HCT116 (cell line): Measurements from ENCODE around the gene ATG2B. TPM values are rescaled to one million over a fixed set of nuclear protein-coding genes. Genes with fewer than 3 reads are reported as not detected.

ENCODE experiments used
- ATAC-seq: fragments of 200-7000 bp; cut with Tn5 transposase; 2 replicates; pipeline ENCODE4 v1.9.1; 2020; ENCODE audit warnings: mild to moderate bottlenecking, moderate library complexity
- BruUV-seq: library from RNA; stranded (reverse); fragments of 400-500 nt; replicated peaks from 2 replicates; lab custom pipeline; 2021; lab: Mats Ljungman, UMichigan
- CTCF ChIA-PET: fragments of 300-600 bp; sonication (Branson Sonifier 250); formaldehyde crosslinking; loops from one replicate; lab custom pipeline; 2021; ENCODE audit warnings: antibody characterized with exemption; lab: Charles Lee
- POLR2A ChIA-PET: fragments of 300-600, 350-600 bp; sonication (Branson Sonifier 250); formaldehyde crosslinking; loops from one replicate; lab custom pipeline; 2021; ENCODE audit warnings: antibody characterized with exemption; lab: Charles Lee
- RAD21 ChIA-PET, 2 experiments: fragments of 300-600 bp; sonication (Branson Sonifier 250); formaldehyde crosslinking; loops; one replicate each; lab custom pipeline; 2023; ENCODE audit warnings: low total read pairs in 2 of 2; ENCODE audit not compliant: uncharacterized antibody in 2 of 2, unreplicated experiment in 2 of 2, low non-redundant PET in 1 of 2; lab: Charles Lee
- DNase-seq: peaks from one replicate; pipeline ENCODE4 v3.0.0-alpha.2; 2010; ENCODE audit warnings: low read depth, low spot score
- H2AFZ ChIP-seq: fragments of 200-600 bp; shearing (Covaris generic), sonication (generic); 2 replicates; pipeline ENCODE4 v1.6.1; 2017; ENCODE audit warnings: low read depth, mixed run types, mixed read lengths, antibody characterized with exemption, low read length; ENCODE audit not compliant: poor library complexity, severe bottlenecking
- H3K27ac ChIP-seq: 2 replicates; pipeline ENCODE4 v1.5.1; 2012; ENCODE audit warnings: low read depth, low read length
- H3K27me3 ChIP-seq: fragments of 200-600 bp; sonication (generic); 2 replicates; pipeline ENCODE4 v1.6.1; 2016; ENCODE audit warnings: mixed run types, low read length, mixed read lengths; ENCODE audit not compliant: insufficient read depth
- H3K36me3 ChIP-seq, 2 experiments: fragments of 200-500 bp in 1 of 2; fragments of 200-600 bp in 1 of 2; sonication (Bioruptor generic) in 1 of 2; sonication (generic) in 1 of 2; 2 replicates each; pipeline versions ENCODE4 v1.5.1 to v1.6.1; 2014 to 2016; ENCODE audit warnings: low read length in 2 of 2, inconsistent platforms in 1 of 2, mixed read lengths in 1 of 2, mixed run types in 1 of 2; ENCODE audit not compliant: insufficient read depth in 2 of 2, control insufficient read depth in 1 of 2
- H3K4me1 ChIP-seq, 2 experiments: fragments of 200-600 bp in 1 of 2; sonication (generic) in 1 of 2; 2 replicates each; pipeline versions ENCODE4 v1.5.1 to v1.6.1; 2012 to 2017; ENCODE audit warnings: low read length in 2 of 2, inconsistent platforms in 1 of 2, mild to moderate bottlenecking in 1 of 2, mixed read lengths in 1 of 2, mixed run types in 1 of 2, moderate library complexity in 1 of 2; ENCODE audit not compliant: insufficient read depth in 2 of 2, control insufficient read depth in 1 of 2
- H3K4me2 ChIP-seq: fragments of 200-600 bp; sonication (generic); 2 replicates; pipeline ENCODE4 v1.6.1; 2017; ENCODE audit warnings: mixed run types, low read length, mixed read lengths
- H3K4me3 ChIP-seq, 2 experiments: fragments of 200-600 bp in 1 of 2; sonication (generic) in 1 of 2; replicated peaks in 1 of 2; 2 replicates each; pipeline ENCODE4 v1.5.1; 2011 to 2016; ENCODE audit warnings: low read length in 2 of 2, control low read depth in 1 of 2, low read depth in 1 of 2, mild to moderate bottlenecking in 1 of 2, mixed read lengths in 1 of 2, mixed run types in 1 of 2
- H3K79me2 ChIP-seq: fragments of 200-600 bp; sonication (generic); 2 replicates; pipeline ENCODE4 v1.6.1; 2017; ENCODE audit warnings: mild to moderate bottlenecking, mixed run types, low read length, moderate library complexity, mixed read lengths; ENCODE audit not compliant: insufficient read depth
- H3K9ac ChIP-seq: fragments of 200-600 bp; sonication (generic); 2 replicates; pipeline ENCODE4 v1.6.1; 2016; ENCODE audit warnings: low read length, mixed read lengths
- H3K9me2 ChIP-seq: fragments of 200-600 bp; sonication (generic), shearing (Covaris generic); 2 replicates; pipeline ENCODE4 v1.6.1; 2017; ENCODE audit warnings: mixed run types, mild to moderate bottlenecking, moderate library complexity; ENCODE audit not compliant: insufficient read depth
- H3K9me3 ChIP-seq, 2 experiments: fragments of 200-500 bp in 1 of 2; fragments of 200-600 bp in 1 of 2; sonication (Bioruptor generic) in 1 of 2; sonication (generic) in 1 of 2; 2 replicates each; pipeline ENCODE4 v1.6.1; 2014 to 2017; ENCODE audit warnings: low read length in 2 of 2, mixed read lengths in 2 of 2, inconsistent platforms in 1 of 2, low read depth in 1 of 2, mild to moderate bottlenecking in 1 of 2, mixed run types in 1 of 2, moderate library complexity in 1 of 2; ENCODE audit not compliant: control insufficient read depth in 1 of 2, insufficient read depth in 1 of 2
- H4K20me1 ChIP-seq: fragments of 200-600 bp; sonication (generic), shearing (Covaris generic); 2 replicates; pipeline ENCODE4 v1.6.1; 2017; ENCODE audit warnings: mixed run types, mild to moderate bottlenecking, moderate library complexity; ENCODE audit not compliant: insufficient read depth
- CBX3 ChIP-seq: IDR thresholded peaks from 2 replicates; pipeline ENCODE4 v1.6.1; 2012; ENCODE audit warnings: low read depth
- CEBPB ChIP-seq: IDR thresholded peaks from 2 replicates; pipeline ENCODE4 v1.6.1; 2012; ENCODE audit warnings: low read depth
- ELF1 ChIP-seq: IDR thresholded peaks from 2 replicates; pipeline ENCODE4 v1.6.1; 2012; ENCODE audit warnings: low read depth, borderline replicate concordance
- EZH2 ChIP-seq: fragments of 200-600 bp; sonication (generic); IDR thresholded peaks from 2 replicates; pipeline ENCODE4 v1.6.1; 2017; ENCODE audit warnings: antibody characterized with exemption, mixed run types
- FOSL1 ChIP-seq: IDR thresholded peaks from 2 replicates; pipeline ENCODE4 v1.6.1; 2012; ENCODE audit warnings: low read depth
- JUND ChIP-seq: IDR thresholded peaks from 2 replicates; pipeline ENCODE4 v1.6.1; 2012
- POLR2AphosphoS5 ChIP-seq: IDR thresholded peaks from 2 replicates; pipeline ENCODE4 v1.6.1; 2011; ENCODE audit warnings: mild to moderate bottlenecking, low read depth, low read length, moderate library complexity
- RAD21 ChIP-seq: IDR thresholded peaks from 2 replicates; pipeline ENCODE4 v1.6.1; 2012; ENCODE audit warnings: low read depth, mild to moderate bottlenecking
- SIN3A ChIP-seq: IDR thresholded peaks from 2 replicates; pipeline ENCODE4 v1.6.1; 2012; ENCODE audit warnings: low read depth
- SP1 ChIP-seq: IDR thresholded peaks from 2 replicates; pipeline ENCODE4 v1.6.1; 2012; ENCODE audit warnings: low read depth
- TCF7L2 ChIP-seq: IDR thresholded peaks from 2 replicates; pipeline ENCODE4 v1.7.0; 2011; ENCODE audit warnings: borderline replicate concordance, inconsistent platforms; ENCODE audit not compliant: insufficient read depth, insufficient read length; ENCODE audit errors: extremely low read depth
- YY1 ChIP-seq: IDR thresholded peaks from 2 replicates; pipeline ENCODE4 v1.6.1; 2011; ENCODE audit warnings: low read length, low read depth, moderate library complexity, mild to moderate bottlenecking; ENCODE audit not compliant: insufficient replicate concordance; ENCODE audit errors: extremely low read depth
- ZNF274 ChIP-seq: fragments of 200-500 bp; sonication (Bioruptor generic); IDR thresholded peaks from 2 replicates; pipeline ENCODE4 v1.6.1; 2014; ENCODE audit warnings: mild to moderate bottlenecking, low read depth, low read length, inconsistent platforms
- intact Hi-C: fragments of 100-400 bp; cut with micrococcal nuclease; formaldehyde crosslinking; loops from 2 replicates; pipeline ENCODE4 v1.10.0; 2022
- total RNA-seq: library from RNA; stranded (reverse); gene quantifications from one replicate; pipeline ENCODE4 v1.2.1, GENCODE V29; 2021; ENCODE audit not compliant: unreplicated experiment
- TF ChIP-seq, protein P1 (sequence below): IDR thresholded peaks from 2 replicates; pipeline ENCODE4 v1.6.1; 2012; ENCODE audit warnings: low read depth
- TF ChIP-seq, protein P2 (sequence below): IDR thresholded peaks from 2 replicates; pipeline ENCODE4 v1.6.1; 2012
- TF ChIP-seq, protein P3 (sequence below): IDR thresholded peaks from 2 replicates; pipeline ENCODE4 v1.6.1; 2012

Gene ATG2B
- total RNA-seq, 1 experiment from 2014 or later, result 6.4 TPM

DNA sequence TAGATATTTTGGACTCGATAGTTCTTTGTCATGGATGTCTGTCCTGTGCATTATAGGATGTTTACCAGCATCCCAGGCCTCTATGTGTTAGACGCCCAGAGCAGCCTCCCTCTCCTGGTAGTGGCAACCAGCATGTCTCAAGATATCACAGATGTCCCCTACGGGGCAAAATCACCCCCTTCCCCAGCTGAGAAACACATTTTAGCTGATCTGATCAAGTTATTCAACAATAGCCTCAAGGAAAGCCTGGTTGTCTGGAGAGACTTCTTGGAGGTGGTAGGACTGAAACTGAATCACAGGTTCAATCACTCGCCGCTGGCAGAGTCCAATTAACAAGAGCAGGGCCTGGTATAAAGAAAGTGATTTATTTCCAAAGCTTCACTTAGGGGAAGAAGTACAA is 89.5 kb downstream of the ATG2B start:
- Histone ChIP-seq H3K9me3 (peaks cover 8 to 23% of the 10 kb centered on the region in 2 experiments; a peak in 2 of 4 replicates), H3K36me3 (no peaks in the 10 kb centered on the region), H2AFZ (no peak overlapping the region), H3K9me2 (no peaks in the 10 kb centered on the region), H3K4me2 (no peak overlapping the region), H3K4me3 (no peak overlapping the region), H3K27ac (no peak overlapping the region), H3K79me2 (no peaks in the 10 kb centered on the region), H3K27me3 (no peaks in the 10 kb centered on the region), H3K4me1 (no peaks in the 10 kb centered on the region), H3K9ac (no peak overlapping the region), H4K20me1 (no peaks in the 10 kb centered on the region)
- ATAC-seq, result no peak
- no peak for DNase-seq
- TF ChIP-seq, protein P1, sequence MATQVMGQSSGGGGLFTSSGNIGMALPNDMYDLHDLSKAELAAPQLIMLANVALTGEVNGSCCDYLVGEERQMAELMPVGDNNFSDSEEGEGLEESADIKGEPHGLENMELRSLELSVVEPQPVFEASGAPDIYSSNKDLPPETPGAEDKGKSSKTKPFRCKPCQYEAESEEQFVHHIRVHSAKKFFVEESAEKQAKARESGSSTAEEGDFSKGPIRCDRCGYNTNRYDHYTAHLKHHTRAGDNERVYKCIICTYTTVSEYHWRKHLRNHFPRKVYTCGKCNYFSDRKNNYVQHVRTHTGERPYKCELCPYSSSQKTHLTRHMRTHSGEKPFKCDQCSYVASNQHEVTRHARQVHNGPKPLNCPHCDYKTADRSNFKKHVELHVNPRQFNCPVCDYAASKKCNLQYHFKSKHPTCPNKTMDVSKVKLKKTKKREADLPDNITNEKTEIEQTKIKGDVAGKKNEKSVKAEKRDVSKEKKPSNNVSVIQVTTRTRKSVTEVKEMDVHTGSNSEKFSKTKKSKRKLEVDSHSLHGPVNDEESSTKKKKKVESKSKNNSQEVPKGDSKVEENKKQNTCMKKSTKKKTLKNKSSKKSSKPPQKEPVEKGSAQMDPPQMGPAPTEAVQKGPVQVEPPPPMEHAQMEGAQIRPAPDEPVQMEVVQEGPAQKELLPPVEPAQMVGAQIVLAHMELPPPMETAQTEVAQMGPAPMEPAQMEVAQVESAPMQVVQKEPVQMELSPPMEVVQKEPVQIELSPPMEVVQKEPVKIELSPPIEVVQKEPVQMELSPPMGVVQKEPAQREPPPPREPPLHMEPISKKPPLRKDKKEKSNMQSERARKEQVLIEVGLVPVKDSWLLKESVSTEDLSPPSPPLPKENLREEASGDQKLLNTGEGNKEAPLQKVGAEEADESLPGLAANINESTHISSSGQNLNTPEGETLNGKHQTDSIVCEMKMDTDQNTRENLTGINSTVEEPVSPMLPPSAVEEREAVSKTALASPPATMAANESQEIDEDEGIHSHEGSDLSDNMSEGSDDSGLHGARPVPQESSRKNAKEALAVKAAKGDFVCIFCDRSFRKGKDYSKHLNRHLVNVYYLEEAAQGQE, result no peak
- TF ChIP-seq, protein P2, sequence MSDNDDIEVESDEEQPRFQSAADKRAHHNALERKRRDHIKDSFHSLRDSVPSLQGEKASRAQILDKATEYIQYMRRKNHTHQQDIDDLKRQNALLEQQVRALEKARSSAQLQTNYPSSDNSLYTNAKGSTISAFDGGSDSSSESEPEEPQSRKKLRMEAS, result no peak
- TF ChIP-seq YY1 (no peak), POLR2AphosphoS5 (no peak), TCF7L2 (no peak), RAD21 (no peak), ZNF274 (no peak), JUND (no peak), SP1 (no peak), CEBPB (no peak), ELF1 (no peak), FOSL1 (no peak), SIN3A (no peak), EZH2 (no peak), CBX3 (no peak)
- TF ChIP-seq, protein P3, sequence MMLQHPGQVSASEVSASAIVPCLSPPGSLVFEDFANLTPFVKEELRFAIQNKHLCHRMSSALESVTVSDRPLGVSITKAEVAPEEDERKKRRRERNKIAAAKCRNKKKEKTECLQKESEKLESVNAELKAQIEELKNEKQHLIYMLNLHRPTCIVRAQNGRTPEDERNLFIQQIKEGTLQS, result no peak
- no TSS peak for BruUV-seq
- intact Hi-C loops, result loop anchor here (2.0 kb wide), 2 partner anchors 217 to 275 kb away; no protein-coding TSS in a partner anchor
- CTCF ChIA-PET, result interaction anchor here (1.5 to 4.4 kb wide), 2 partner anchors 173 to 275 kb away, joined by 7 to 66 read pairs; no protein-coding TSS in a partner anchor
- POLR2A ChIA-PET, result no interaction called here
- RAD21 ChIA-PET, result interaction anchor here in 1 of 2 experiments (2.9 kb wide), 1 partner anchor 173 kb away, joined by 11 read pairs; no protein-coding TSS in a partner anchor
